Ascending aorta (tissue), 2 donors: Measurements from ENCODE around the gene TMOD3. TPM values are rescaled to one million over a fixed set of nuclear protein-coding genes. Genes with fewer than 3 reads are reported as not detected.

Experiments
- DNase-seq, 2 donors: peaks; one replicate each; pipeline ENCODE4 v3.0.0-alpha.2; 2019; ENCODE audit warnings: low spot score in 2 of 2
- H3K27ac ChIP-seq, 2 donors: fragments of 200-600 bp; sonication (generic); one replicate each; pipeline ENCODE4 v1.5.1; 2016 to 2017; ENCODE audit warnings: mild to moderate bottlenecking in 1 of 2
- H3K27me3 ChIP-seq: fragments of 200-600 bp; sonication (generic); one replicate; pipeline ENCODE4 v1.5.1; 2017
- H3K36me3 ChIP-seq, 2 donors: fragments of 200-600 bp; sonication (generic); one replicate each; pipeline ENCODE4 v1.5.1; 2016
- H3K4me1 ChIP-seq, 2 donors: fragments of 200-600 bp; sonication (generic); one replicate each; pipeline ENCODE4 v1.5.1; 2016 to 2017; ENCODE audit warnings: mild to moderate bottlenecking in 1 of 2
- H3K4me3 ChIP-seq, 2 donors: fragments of 200-600 bp; sonication (generic); one replicate each; pipeline ENCODE4 v1.5.1; 2016 to 2017; ENCODE audit warnings: mild to moderate bottlenecking in 1 of 2
- H3K9me3 ChIP-seq, 2 donors: fragments of 200-600 bp; sonication (generic); one replicate each; pipeline ENCODE4 v1.5.1; 2016
- intact Hi-C: fragments of 100-400 bp; cut with DNase I; formaldehyde crosslinking; loops from one replicate; pipeline ENCODE4 v1.15.1; 2023
- total RNA-seq: library from RNA; depleted of rRNA; stranded (reverse); fragments of >200 nt; gene quantifications from one replicate; pipeline ENCODE4 v1.1.0, GENCODE V29; 2016
- TF ChIP-seq, protein P1 (sequence below), 3 experiments: fragments of 200-600 bp in 2 of 3; fragments of 450-650 bp in 1 of 3; sonication (generic) in 2 of 3; IDR thresholded peaks; one replicate each; pipeline ENCODE4 v1.5.1; 2016 to 2019; ENCODE audit warnings: antibody characterized with exemption in 3 of 3, mild to moderate bottlenecking in 1 of 3, moderate library complexity in 1 of 3

The TMOD3 gene
- total RNA-seq, 1 donor from 2014 or later: 28.0 TPM

DNA sequence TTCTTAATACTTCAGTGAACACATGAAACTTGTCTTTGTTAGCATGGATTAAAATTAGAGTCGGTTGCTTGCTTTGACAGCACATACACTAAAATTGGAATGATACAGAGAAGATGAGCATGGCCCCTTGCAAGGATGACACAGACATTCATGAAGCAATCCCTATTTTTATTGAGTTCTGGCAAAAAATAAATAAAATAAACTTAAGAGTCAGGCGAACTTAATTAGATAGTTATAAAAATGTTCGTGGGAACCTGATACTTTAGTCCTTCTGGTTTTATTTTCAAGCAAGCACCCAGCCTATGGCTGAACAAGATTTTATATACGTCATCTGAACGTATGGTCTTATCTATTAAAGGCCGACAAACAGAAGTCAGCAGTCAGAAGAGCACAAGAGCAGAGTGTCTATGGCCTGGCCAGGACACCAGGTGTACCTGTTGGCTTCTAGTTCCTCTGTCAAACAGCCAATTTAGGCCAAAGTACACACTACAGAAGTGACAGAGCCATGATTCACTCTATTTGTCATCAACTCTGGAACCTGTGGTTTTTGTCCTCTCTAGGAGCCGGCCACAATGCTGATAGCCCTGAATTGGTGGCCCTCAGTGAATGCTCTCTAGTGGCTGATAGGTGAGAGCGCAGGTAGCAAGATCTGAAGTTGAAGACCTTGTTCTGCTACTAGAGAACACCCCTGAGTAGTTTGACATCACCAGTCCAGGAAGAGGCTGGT is 77.8 kb downstream of the TMOD3 start:
- Histone ChIP-seq H3K36me3 (peaks cover 28 to 57% of the 10 kb centered on the region in 2 donors), H3K27me3 (no peaks in the 10 kb centered on the region), H3K9me3 (no peaks in the 10 kb centered on the region), H3K4me1 (no peaks in the 10 kb centered on the region), H3K4me3 (no peak overlapping the region), H3K27ac (no peak overlapping the region)
- TF ChIP-seq, protein P1, sequence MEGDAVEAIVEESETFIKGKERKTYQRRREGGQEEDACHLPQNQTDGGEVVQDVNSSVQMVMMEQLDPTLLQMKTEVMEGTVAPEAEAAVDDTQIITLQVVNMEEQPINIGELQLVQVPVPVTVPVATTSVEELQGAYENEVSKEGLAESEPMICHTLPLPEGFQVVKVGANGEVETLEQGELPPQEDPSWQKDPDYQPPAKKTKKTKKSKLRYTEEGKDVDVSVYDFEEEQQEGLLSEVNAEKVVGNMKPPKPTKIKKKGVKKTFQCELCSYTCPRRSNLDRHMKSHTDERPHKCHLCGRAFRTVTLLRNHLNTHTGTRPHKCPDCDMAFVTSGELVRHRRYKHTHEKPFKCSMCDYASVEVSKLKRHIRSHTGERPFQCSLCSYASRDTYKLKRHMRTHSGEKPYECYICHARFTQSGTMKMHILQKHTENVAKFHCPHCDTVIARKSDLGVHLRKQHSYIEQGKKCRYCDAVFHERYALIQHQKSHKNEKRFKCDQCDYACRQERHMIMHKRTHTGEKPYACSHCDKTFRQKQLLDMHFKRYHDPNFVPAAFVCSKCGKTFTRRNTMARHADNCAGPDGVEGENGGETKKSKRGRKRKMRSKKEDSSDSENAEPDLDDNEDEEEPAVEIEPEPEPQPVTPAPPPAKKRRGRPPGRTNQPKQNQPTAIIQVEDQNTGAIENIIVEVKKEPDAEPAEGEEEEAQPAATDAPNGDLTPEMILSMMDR (IDR thresholded peaks at IDR 0.05): no peak
- intact Hi-C loops: no loop called here
- DNase-seq: no peak

DNA sequence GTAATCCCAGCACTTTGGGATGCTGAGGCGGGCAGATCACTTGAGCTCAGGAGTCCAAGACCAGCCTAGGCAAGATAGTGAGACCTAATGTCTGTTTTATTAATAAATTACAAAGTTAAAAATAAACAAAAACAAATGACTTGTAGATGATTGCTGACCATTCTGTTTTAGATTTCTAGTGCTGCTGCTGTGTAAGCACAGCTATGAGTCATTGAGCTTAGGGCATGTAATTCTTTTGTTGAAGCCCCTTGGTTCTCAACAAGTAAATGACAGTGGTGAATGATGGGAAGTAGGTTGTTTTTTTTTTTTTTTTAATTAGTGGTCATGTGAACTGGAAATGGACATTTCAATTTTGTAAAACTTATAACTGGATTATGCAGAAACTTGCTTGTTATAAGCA is 78.9 kb downstream of the TMOD3 start:
- intact Hi-C loops: no loop called here
- Histone ChIP-seq H3K27ac (no peak overlapping the region), H3K9me3 (no peaks in the 10 kb centered on the region), H3K36me3 (peaks cover 26 to 56% of the 10 kb centered on the region in 2 donors), H3K27me3 (no peaks in the 10 kb centered on the region), H3K4me1 (no peaks in the 10 kb centered on the region), H3K4me3 (no peak overlapping the region)
- no peak for DNase-seq
- TF ChIP-seq, protein P1 (IDR thresholded peaks at IDR 0.05): no peak

DNA sequence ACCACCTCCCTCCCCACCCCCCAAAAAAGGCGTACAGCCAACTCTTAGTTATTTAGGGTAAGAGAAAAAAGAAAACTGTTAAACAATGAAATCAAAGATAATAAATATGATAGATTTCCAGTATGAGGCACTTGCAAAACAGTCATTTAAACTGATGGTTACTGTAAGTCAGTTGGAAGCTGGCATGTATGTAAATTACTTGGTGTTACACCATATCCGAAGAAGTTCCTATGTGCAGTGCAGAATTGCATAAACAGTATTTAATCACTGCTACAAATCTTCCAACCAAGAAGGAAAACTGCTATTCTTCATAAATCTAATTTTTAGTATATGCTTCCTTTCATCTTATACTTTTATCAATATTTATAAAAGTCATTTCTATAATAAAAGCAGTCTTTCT is 80.1 kb downstream of the TMOD3 start:
- Histone ChIP-seq H3K4me3 (no peak overlapping the region), H3K9me3 (no peaks in the 10 kb centered on the region), H3K27ac (no peak overlapping the region), H3K27me3 (no peaks in the 10 kb centered on the region), H3K36me3 (peaks cover 21 to 51% of the 10 kb centered on the region in 2 donors), H3K4me1 (no peaks in the 10 kb centered on the region)
- TF ChIP-seq, protein P1 (IDR thresholded peaks at IDR 0.05): no peak
- intact Hi-C loops: no loop called here
- DNase-seq: no peak

DNA sequence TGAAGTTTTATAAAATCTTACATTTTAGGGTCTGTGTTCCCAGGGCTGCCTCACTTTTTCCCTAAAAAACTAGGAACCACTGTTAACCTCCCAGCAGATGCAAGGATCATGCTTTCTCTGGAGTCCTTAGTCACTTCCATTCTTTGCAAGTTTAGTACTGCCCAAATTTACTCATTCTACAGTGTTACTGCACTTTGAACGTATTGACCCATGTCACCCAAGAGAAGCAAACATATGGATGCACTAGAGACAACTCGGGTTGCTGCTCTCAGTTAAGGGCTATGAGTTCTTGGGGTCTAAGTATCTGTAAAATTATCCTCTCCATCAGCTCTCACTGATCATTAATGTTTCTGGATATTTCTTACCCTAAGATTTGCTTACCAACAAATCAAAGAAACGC is 83.1 kb downstream of the TMOD3 start:
- Histone ChIP-seq H3K4me1 (no peaks in the 10 kb centered on the region), H3K27me3 (no peaks in the 10 kb centered on the region), H3K9me3 (no peaks in the 10 kb centered on the region), H3K27ac (no peak overlapping the region), H3K4me3 (no peak overlapping the region), H3K36me3 (peaks cover 36 to 69% of the 10 kb centered on the region in 2 donors)
- intact Hi-C loops: no loop called here
- TF ChIP-seq, protein P1 (IDR thresholded peaks at IDR 0.05): no peak
- no peak for DNase-seq

DNA sequence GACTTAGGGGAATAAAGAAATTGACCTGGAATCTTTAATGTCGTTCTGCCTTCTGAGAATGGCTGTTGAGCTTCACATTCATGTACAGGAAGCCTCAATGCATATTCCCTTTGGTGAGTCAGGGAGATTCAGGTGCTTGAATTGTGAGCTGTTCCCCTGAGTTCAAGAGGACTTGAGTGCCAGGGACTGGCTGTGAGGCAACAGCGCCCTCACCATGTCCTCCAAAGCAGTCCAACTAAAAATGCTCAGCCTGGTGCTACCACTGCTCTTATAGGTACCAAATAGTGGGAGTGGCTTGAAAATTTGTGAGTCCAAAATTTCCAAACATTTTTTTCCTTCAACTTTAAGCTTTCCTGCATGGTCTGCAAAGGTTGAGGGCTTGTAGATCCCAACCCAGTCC is 88.0 kb downstream of the TMOD3 start:
- no peak overlapping the region for H3K27ac ChIP-seq
- peaks cover 42 to 57% of the 10 kb centered on the region in 2 donors for H3K36me3 ChIP-seq
- TF ChIP-seq, protein P1 (IDR thresholded peaks at IDR 0.05): no peak
- no peak for DNase-seq
- no peaks in the 10 kb centered on the region for H3K9me3 ChIP-seq
- intact Hi-C loops: no loop called here
- H3K27me3 ChIP-seq: no peaks in the 10 kb centered on the region
- H3K4me1 ChIP-seq: no peaks in the 10 kb centered on the region
- H3K4me3 ChIP-seq: no peak overlapping the region
